Measurements from ENCODE around the gene TEKT1.
"Not testable (repeated sequence)": the region's sequence is repeated elsewhere in the genome, so short reads cannot be mapped to it uniquely, and the experiment has no call there.

GRCh38 chr17:6841769-6842168 is 10.2 kb upstream of the TEKT1 start:
- TF ChIP-seq CTCF, POLR2A (IDR thresholded peaks at IDR 0.05): not testable (repeated sequence)
